GM12872 (cell line): ENCODE results near the gene TAF1.

Experiments
- TF ChIP-seq, protein P1 (sequence below): IDR thresholded peaks from 3 replicates; pipeline ENCODE4 v1.5.1; 2011; ENCODE audit warnings: low read depth, mild to moderate bottlenecking, low read length, moderate library complexity; ENCODE audit not compliant: insufficient read depth

The TAF1 gene

GRCh38 chrX:71493111-71493613 lies 127.0 kb downstream of the TAF1 start:
- TF ChIP-seq, protein P1, sequence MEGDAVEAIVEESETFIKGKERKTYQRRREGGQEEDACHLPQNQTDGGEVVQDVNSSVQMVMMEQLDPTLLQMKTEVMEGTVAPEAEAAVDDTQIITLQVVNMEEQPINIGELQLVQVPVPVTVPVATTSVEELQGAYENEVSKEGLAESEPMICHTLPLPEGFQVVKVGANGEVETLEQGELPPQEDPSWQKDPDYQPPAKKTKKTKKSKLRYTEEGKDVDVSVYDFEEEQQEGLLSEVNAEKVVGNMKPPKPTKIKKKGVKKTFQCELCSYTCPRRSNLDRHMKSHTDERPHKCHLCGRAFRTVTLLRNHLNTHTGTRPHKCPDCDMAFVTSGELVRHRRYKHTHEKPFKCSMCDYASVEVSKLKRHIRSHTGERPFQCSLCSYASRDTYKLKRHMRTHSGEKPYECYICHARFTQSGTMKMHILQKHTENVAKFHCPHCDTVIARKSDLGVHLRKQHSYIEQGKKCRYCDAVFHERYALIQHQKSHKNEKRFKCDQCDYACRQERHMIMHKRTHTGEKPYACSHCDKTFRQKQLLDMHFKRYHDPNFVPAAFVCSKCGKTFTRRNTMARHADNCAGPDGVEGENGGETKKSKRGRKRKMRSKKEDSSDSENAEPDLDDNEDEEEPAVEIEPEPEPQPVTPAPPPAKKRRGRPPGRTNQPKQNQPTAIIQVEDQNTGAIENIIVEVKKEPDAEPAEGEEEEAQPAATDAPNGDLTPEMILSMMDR: no peak

DNA sequence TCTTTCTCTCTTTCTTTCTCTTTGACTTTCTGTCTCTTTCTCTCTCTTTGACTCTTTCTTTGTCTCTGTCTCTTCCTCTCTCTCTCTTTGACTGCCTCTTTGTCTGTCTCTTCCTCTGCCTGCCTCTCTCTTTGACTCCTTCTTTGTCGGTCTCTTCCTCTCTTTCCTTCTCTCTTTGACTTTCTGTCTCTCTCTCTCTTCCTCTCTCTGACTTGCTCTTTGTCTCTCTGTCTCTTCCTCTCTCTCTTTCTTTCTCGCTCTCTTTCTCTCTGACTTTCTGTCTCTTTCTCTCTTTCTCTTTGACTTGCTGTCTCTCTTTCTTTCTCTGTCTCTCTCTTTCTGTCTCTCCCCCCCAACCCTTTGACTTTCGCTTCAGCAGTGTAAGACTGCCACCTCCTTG lies 130.3 kb downstream of the TAF1 start:
- TF ChIP-seq, protein P1: no peak

DNA sequence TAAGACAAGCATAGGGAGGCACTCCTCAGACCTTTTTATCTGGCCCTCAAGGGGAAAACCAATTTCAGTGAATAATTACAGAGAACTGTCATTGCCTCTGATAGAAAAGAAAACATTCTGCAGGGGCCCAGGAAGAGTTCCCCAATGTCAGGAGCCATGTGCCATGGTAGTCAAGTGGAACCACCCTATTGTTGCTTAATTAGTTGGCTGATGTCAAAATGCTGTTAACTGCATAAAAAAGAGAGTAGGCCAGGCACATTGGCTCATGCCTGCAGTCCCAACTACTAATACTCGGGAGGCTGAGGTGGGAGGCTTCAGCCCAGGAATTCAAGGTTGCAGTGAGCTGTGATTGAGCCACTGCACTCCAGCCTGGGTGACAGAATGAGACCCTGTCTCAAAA lies 138.2 kb downstream of the TAF1 start:
- TF ChIP-seq, protein P1: no peak

- TF ChIP-seq, protein P1: no peak
Observed at GRCh38 chrX:71509289-71509688, 143.1 kb downstream of the TAF1 start.

DNA sequence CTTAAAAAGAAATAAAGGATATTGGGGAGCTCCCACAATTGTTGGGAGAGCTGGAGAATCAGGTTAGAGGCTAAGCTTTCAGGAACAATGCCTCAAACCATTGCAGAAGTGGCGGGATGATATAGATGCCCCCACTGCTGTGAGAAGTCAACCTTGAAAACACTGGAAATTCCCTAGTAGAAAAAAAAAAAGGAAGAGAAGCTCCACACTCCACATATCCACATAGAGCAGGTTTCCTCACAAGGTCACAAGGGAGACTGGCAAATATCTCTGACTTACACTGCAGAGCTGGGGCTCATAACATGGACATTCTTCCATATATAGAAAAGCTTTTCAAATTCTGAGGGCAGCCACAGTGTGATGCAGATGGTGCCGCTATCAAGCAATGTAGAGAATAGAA lies 144.0 kb downstream of the TAF1 start:
- TF ChIP-seq, protein P1: no peak

GRCh38 chrX:71514367-71515037 lies 148.3 kb downstream of the TAF1 start:
- TF ChIP-seq, protein P1: peak; percentile 21; the same call in 1 of the 3 replicates

DNA sequence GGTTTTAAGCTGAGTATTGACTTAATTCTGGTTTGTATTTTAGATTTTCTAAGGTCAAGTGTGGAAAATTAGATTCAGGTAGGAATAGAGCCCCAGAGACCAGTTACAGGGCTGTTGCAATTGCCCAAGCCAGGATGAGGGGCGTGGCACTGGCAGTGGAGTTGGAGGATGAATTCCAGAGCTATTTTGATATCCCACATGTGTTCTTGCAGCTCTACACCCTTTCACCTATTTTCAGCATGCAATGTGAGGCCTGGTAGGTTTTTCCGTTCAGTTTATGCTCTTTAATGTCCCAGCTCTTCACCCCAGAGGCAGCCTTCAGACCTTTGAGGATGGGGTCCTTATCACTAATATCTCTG lies 148.9 kb downstream of the TAF1 start:
- TF ChIP-seq, protein P1: no peak
